Activated naive CD8-positive, alpha-beta T cell treated with anti-CD3 and anti-CD28 coated beads for 36 hours (primary cell): ENCODE results near the gene OR2A12. TPM values are rescaled to one million over a fixed set of nuclear protein-coding genes. Genes with fewer than 3 reads are reported as not detected.

Source experiments
- DNase-seq: peaks from one replicate; pipeline ENCODE4 v3.0.0; 2021
- H3K27ac Mint-ChIP-seq: one replicate; pipeline ENCODE4 v1.8.0; 2022; ENCODE audit warnings: mild to moderate bottlenecking, moderate library complexity, mixed read lengths
- H3K27me3 Mint-ChIP-seq: one replicate; pipeline ENCODE4 v1.8.0; 2022; ENCODE audit warnings: mild to moderate bottlenecking, mixed read lengths
- H3K36me3 Mint-ChIP-seq: one replicate; pipeline ENCODE4 v1.8.0; 2021; ENCODE audit warnings: mild to moderate bottlenecking, mixed read lengths
- H3K4me1 Mint-ChIP-seq: one replicate; pipeline ENCODE4 v1.8.0; 2021; ENCODE audit warnings: mixed read lengths
- H3K4me3 Mint-ChIP-seq: one replicate; pipeline ENCODE4 v1.8.0; 2022; ENCODE audit warnings: mild to moderate bottlenecking, moderate library complexity, mixed read lengths
- H3K9me3 Mint-ChIP-seq: one replicate; pipeline ENCODE4 v1.8.0; 2022; ENCODE audit warnings: mixed read lengths
- total RNA-seq, 2 experiments: library from RNA; stranded (reverse); gene quantifications; one replicate each; pipeline ENCODE4 v1.2.3, GENCODE V29; 2021

OR2A12 gene
- total RNA-seq, 2 experiments from 2014 or later: not detected

- Mint-ChIP-seq H3K4me1 (no peaks in the 10 kb centered on the region), H3K9me3 (peaks cover 7% of the 10 kb centered on the region), H3K27me3 (peaks cover 4% of the 10 kb centered on the region), H3K27ac (no peak overlapping the region), H3K36me3 (no peaks in the 10 kb centered on the region), H3K4me3 (no peak overlapping the region)
- DNase-seq: no peak
Observed at GRCh38 chr7:144142187-144142586, 56.1 kb downstream of the OR2A12 start.

GRCh38 chr7:144144426-144144825, 58.3 kb downstream of the OR2A12 start:
- DNase-seq: no peak
- Mint-ChIP-seq H3K4me3 (no peak overlapping the region), H3K27me3 (peaks cover 4% of the 10 kb centered on the region), H3K9me3 (peaks cover 22% of the 10 kb centered on the region), H3K36me3 (peaks cover 8% of the 10 kb centered on the region), H3K27ac (no peak overlapping the region), H3K4me1 (no peaks in the 10 kb centered on the region)

GRCh38 chr7:144148224-144148827, 62.2 kb downstream of the OR2A12 start:
- Mint-ChIP-seq H3K27ac (no peak overlapping the region), H3K27me3 (peaks cover 12% of the 10 kb centered on the region), H3K36me3 (peaks cover 8% of the 10 kb centered on the region), H3K4me1 (no peaks in the 10 kb centered on the region), H3K4me3 (no peak overlapping the region), H3K9me3 (peaks cover 28% of the 10 kb centered on the region)
- DNase-seq: no peak

Other genes with a start within 250 kb of the OR2A12 start
- gene TCAF1, start 184.1 kb upstream of the OR2A12 start, total RNA-seq: 1 to 10 TPM; 8.6 to 9.0 TPM
- not detected for gene OR2F2, start 151.0 kb upstream of the OR2A12 start, total RNA-seq
- not detected for gene OR2F1, start 131.4 kb upstream of the OR2A12 start, total RNA-seq
- gene OR6B1, start 86.0 kb upstream of the OR2A12 start, total RNA-seq: not detected
- not detected for gene OR2A5, start 37.3 kb upstream of the OR2A12 start, total RNA-seq
- not detected for gene OR2A25, start 16.5 kb upstream of the OR2A12 start, total RNA-seq
- not detected for gene OR2A2, start 23.3 kb downstream of the OR2A12 start, total RNA-seq
- gene OR2A14, start 36.9 kb downstream of the OR2A12 start, total RNA-seq: not detected
- 1 to 10 TPM in 1 of 2 experiments, under 1 TPM in 1; 0.90 to 1.8 TPM for gene CTAGE4, start 97.2 kb downstream of the OR2A12 start, total RNA-seq
- 1 to 10 TPM; 6.7 to 6.8 TPM for gene ARHGEF35, start 109.6 kb downstream of the OR2A12 start, total RNA-seq
- gene OR2A42, start 153.3 kb downstream of the OR2A12 start, total RNA-seq: not detected
- gene OR2A7, start 178.5 kb downstream of the OR2A12 start, total RNA-seq: 1 to 10 TPM; 1.3 to 1.4 TPM
- gene CTAGE8, start 183.0 kb downstream of the OR2A12 start, total RNA-seq: 1 to 10 TPM in 1 of 2 experiments, not detected in 1; 1.9 TPM
- not detected for gene OR2A1, start 226.1 kb downstream of the OR2A12 start, total RNA-seq